Activated gamma-delta T cell treated with anti-CD3 and anti-CD28 coated beads, Interleukin-2, amount 50 U/mL, for 16 hours (primary cell): ENCODE results near the gene FKBP11.
A peak's percentile ranks its signal among the peaks of the same experiment; 100 is the strongest.

Source experiments
- DNase-seq: peaks from one replicate; pipeline ENCODE4 v3.0.0-alpha.2; 2020; ENCODE audit warnings: low read depth

The FKBP11 gene

DNA sequence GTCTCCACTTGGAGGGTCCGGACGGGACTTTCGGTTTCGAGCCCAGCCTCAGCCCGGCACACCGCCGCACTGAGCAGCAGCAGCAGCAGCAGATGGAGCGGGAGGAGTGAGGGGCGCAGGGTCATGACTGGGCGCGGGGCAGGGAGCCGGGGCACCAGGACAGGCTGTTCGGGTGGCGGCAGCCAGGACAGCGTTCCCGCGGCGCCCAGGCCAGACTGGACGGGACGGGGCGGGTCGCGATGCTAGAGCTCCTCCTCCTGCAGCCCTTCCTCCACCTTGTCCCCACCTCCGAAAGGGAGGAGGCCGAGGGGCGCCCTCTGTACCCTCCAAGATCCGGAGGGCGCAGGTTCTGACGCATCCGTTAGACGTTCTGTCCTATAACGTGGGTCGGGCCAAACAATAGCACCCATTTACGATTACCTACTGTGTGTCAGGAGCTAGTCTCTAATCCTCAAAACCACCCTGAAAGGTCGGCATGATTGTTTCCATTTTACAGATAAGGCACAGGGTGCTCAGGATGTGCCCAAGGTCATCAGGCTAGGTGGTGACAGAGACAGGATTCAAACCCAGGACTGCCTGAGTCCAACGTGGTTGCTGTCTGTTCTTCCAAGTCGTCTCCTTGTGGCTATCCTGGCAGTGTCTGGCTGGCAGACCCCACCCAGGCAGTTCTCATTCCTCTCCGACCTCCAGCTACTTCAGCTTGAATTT is at the start of gene FKBP11:
Gene FKBP11 (minus strand): TSS at position 189 of the 708 bp plus-strand sequence. CDS start 64 bp downstream, at position 125.
- peak; percentile 68 for DNase-seq

DNA sequence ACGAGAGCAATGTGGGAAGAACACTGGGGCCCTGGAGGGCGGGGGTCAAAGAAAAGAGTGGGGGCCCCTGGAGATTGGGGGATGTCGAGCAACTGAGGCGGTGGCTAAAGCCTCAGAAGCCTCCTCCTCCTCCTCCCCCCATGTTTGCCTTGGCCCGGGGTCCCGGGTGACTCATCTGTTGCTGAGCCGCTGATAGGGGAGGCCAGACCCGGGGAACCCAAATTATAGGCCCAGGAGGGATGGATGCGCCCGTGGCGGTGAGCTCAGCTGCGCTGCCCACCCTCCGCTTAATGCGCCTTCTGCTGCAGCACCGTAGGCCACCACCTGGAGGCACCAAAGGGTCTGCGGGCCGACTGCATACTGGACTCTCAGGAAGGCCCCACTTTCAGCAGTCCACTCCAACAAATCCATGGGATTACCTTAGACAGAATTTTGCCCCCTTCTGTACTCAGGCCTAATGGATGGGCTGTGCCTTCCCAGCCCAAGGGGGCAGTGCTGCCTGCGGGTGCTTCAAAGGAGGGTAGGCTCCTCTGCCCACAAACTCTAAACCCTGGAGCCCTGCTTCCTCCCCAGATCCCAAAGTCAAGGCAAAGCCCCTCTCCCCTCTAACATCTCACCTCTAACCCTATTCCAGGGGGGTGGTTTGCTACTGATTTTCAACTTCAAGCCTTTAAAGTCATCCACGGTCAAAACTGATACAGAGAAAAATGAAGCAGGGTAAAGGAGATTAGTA is 48.8 kb upstream of the FKBP11 start:
- DNase-seq, result no peak

DNA sequence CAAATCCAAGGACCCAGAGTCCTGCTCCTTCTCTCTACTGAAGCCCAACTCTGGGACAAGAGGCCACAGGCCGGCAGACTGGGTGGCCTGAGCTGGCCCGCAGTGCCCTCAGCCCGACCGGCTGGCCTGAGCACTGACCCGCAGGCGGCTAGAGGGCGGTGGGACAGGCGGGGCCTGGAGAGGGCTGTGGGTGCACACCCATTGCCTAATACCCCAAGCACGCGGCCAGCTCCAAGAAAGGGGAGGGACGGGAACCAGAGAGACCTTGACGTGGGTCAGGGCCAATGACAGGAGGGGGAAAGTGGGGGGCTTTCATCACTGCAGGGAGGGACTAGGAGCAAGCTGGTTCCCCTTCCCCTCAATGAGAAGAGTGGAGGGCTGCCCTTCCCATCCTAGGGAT is 48.2 kb upstream of the FKBP11 start:
- DNase-seq, result no peak

GRCh38 chr12:48972952-48973483 is 47.7 kb upstream of the FKBP11 start:
- no peak for DNase-seq

GRCh38 chr12:48972213-48972951 is 47.1 kb upstream of the FKBP11 start:
- DNase-seq, result no peak

- no peak for DNase-seq
Measured at GRCh38 chr12:48970702-48971334, 45.5 kb upstream of the FKBP11 start.

- no peak for DNase-seq
Measured at GRCh38 chr12:48969833-48970701, 44.8 kb upstream of the FKBP11 start.

DNA sequence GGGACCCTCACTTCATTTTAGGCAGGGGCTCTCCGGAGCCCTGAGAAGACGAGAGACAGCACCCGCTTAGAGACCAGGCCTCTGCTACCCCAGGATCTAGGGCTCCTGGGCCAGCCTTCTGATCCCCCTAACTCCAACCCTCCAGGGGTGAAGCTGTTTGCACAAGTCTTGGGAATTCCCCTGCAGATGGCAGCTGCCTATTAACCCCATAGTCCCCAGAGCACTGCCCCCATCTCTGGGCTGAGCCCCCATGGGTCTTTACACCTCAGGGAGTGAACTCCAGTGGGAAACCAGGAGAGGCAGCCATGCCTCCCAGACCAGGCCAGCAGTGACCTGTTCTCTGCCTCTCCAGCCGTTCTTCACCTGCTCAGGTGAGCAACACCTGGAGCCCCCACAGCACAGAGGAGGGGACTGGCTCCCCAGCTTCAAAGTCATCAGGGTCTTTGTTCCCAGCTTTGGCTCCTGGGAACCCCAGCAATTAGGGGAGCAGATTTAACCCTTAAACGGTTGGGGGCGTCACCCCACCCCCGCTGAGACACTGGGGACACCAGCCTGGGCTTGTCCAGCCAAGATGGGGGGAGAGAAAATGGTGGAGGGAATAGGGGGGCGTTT is 44.0 kb upstream of the FKBP11 start:
- DNase-seq, result no peak

- DNase-seq, result no peak
Measured at GRCh38 chr12:48968467-48968866, 43.2 kb upstream of the FKBP11 start.

GRCh38 chr12:48967991-48968390 is 42.7 kb upstream of the FKBP11 start:
- DNase-seq, result no peak

DNA sequence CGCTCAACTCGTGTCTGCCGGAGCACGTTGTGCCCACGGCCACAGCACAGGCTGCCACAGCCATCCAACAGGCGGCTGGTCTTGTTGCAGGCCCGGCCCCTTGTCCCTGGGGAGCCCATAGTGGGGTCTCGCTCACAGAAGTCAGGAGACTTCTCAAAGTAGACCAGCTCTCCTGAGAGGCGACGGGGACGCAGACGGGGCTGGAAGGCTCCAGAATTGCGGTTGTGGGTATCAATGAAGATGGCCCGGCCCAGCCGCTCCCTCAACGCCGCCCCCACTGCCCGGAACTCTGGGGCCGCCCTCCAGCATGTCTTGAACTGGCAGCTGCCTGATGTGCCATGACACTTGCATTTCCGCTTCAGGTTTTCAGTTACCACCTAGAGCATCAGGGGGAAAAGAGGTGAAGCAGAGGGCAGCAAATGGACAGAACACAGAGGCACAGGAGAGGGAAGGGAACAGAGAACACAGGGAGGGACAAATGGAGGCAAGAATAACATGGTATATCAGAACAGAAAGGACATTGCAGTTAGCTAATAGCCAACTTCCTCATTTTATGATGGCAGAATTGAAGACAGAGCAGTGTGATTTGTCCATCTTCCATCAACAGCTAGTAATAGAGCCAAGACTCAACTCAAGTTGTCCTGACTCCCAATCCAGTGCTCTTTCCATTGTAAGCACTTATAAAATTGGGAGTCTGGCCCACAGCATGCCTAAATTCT is 41.0 kb upstream of the FKBP11 start:
- DNase-seq, result no peak

DNA sequence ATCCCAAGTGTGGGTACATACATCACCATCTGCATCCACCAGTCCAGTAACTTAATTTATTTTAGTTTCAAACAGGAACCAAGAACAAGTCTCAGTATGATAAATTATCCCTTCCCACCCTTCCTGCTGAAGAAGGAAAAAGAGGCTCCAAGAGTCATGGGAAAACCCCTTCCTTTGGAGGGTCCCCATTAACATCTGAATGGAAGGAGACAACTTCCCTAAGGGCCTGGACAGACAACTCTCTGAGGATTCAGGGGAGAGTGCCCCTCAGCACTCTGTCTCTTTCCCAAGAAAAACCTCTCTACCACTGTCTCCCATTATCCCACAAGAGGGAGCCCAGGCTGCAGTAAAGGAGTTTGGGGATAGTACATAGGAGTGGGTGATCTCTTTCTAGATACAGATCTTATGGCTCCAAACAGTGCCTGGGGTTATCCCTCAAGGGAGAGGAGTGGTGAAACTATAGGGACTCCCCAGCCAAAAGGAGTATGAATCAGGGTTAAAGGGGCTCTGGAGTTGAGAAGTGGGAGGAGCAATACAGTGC is 40.1 kb upstream of the FKBP11 start:
- no peak for DNase-seq

- no peak for DNase-seq
Measured at GRCh38 chr12:48961801-48962200, 36.5 kb upstream of the FKBP11 start.

DNA sequence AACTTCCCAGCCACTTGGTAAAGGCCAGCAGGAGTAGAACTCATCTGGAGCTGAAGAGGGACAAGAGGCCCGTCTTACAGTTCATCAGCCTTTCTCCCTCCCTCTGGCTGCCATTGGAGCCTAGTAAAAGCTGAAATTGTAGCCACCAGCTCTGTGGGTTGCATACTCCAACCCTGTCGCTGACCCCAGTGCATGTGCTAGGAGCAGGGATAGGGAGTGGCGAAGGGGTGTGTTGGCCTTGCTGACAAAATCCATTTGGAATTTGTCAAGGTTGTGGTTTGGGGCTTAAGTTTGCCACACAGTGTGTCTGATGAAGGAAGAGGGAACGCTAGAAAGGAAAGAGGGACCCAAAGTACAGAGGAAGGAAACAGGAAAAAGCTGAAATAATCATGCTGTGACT is 36.0 kb upstream of the FKBP11 start:
- DNase-seq, result no peak

GRCh38 chr12:48960834-48961233 is 35.5 kb upstream of the FKBP11 start:
- no peak for DNase-seq

- DNase-seq, result no peak
Measured at GRCh38 chr12:48958049-48958388, 32.7 kb upstream of the FKBP11 start.

- DNase-seq, result peak; percentile 85
Measured at GRCh38 chr12:48957141-48958048, 32.1 kb upstream of the FKBP11 start, which contains the start of gene ARF3. Gene ARF3 (minus strand): TSS chr12:48957487. CDS start chr12:48941095, 16,392 bp downstream.

- no peak for DNase-seq
Measured at GRCh38 chr12:48956279-48957140, 31.2 kb upstream of the FKBP11 start.
